Astrocyte (in vitro differentiated cells and primary cell): Measurements from ENCODE around the gene LRIG3. TPM values are rescaled to one million over a fixed set of nuclear protein-coding genes. Genes with fewer than 3 reads are reported as not detected.

Experiments used
- DNase-seq: peaks from one replicate; pipeline ENCODE4 v3.0.0-alpha.2; 2010; ENCODE audit warnings: low read depth
- FAIRE-seq: peaks from 2 replicates; lab custom pipeline; 2011; peaks lifted over from hg19 to GRCh38; lab: Jason Lieb, UNC
- H2AFZ ChIP-seq: 2 replicates; pipeline ENCODE4 v1.6.0; 2012; ENCODE audit warnings: low read depth, low read length, inconsistent platforms
- H3K27ac ChIP-seq: 2 replicates; pipeline ENCODE4 v1.5.1; 2011; ENCODE audit warnings: low read depth, low read length, inconsistent platforms
- H3K27me3 ChIP-seq: 2 replicates; pipeline ENCODE4 v1.6.0; 2011; ENCODE audit warnings: low read length, inconsistent platforms; ENCODE audit not compliant: insufficient read depth
- H3K36me3 ChIP-seq: 2 replicates; pipeline ENCODE4 v1.5.1; 2011; ENCODE audit warnings: low read length, inconsistent platforms; ENCODE audit not compliant: insufficient read depth
- H3K4me1 ChIP-seq: 2 replicates; pipeline ENCODE4 v1.5.1; 2011; ENCODE audit warnings: low read length, inconsistent platforms; ENCODE audit not compliant: insufficient read depth
- H3K4me2 ChIP-seq: 2 replicates; pipeline ENCODE4 v1.6.0; 2012; ENCODE audit warnings: low read length, inconsistent platforms
- H3K4me3 ChIP-seq: 2 replicates; pipeline ENCODE4 v1.5.1; 2011; ENCODE audit warnings: low read depth, mild to moderate bottlenecking, low read length, inconsistent platforms; ENCODE audit not compliant: insufficient read depth
- H3K79me2 ChIP-seq: 2 replicates; pipeline ENCODE4 v1.6.0; 2012; ENCODE audit warnings: mild to moderate bottlenecking, low read length, inconsistent platforms; ENCODE audit not compliant: insufficient read depth
- H3K9ac ChIP-seq: 2 replicates; pipeline ENCODE4 v1.6.0; 2012; ENCODE audit warnings: mild to moderate bottlenecking, low read length, inconsistent platforms
- H3K9me3 ChIP-seq: 2 replicates; pipeline ENCODE4 v1.5.1; 2012; ENCODE audit warnings: low read depth, mild to moderate bottlenecking, low read length, inconsistent platforms; ENCODE audit not compliant: insufficient read depth
- H4K20me1 ChIP-seq: 2 replicates; pipeline ENCODE4 v1.6.0; 2012; ENCODE audit warnings: low read length, inconsistent platforms; ENCODE audit not compliant: insufficient read depth
- H3K27ac Mint-ChIP-seq: one replicate; pipeline ENCODE4 v1.8.0; 2021; ENCODE audit warnings: mild to moderate bottlenecking, mixed read lengths; ENCODE audit not compliant: unreplicated experiment
- H3K27me3 Mint-ChIP-seq: one replicate; pipeline ENCODE4 v1.8.0; 2021; ENCODE audit warnings: low read depth, mixed read lengths; ENCODE audit not compliant: unreplicated experiment
- H3K36me3 Mint-ChIP-seq: one replicate; pipeline ENCODE4 v1.8.0; 2021; ENCODE audit warnings: low read depth, mixed read lengths; ENCODE audit not compliant: unreplicated experiment
- H3K4me1 Mint-ChIP-seq: one replicate; pipeline ENCODE4 v1.8.0; 2021; ENCODE audit warnings: low read depth, mixed read lengths; ENCODE audit not compliant: unreplicated experiment
- H3K4me3 Mint-ChIP-seq: one replicate; pipeline ENCODE4 v1.8.0; 2021; ENCODE audit warnings: mild to moderate bottlenecking, moderate library complexity, mixed read lengths; ENCODE audit not compliant: unreplicated experiment
- H3K9me3 Mint-ChIP-seq: one replicate; pipeline ENCODE4 v1.8.0; 2021; ENCODE audit warnings: mild to moderate bottlenecking, mixed read lengths; ENCODE audit not compliant: unreplicated experiment
- EZH2 ChIP-seq: IDR thresholded peaks from 2 replicates; pipeline ENCODE4 v1.6.1; 2012; ENCODE audit warnings: mild to moderate bottlenecking, low read length, inconsistent platforms; ENCODE audit not compliant: insufficient read depth
- total RNA-seq: library from RNA; stranded (reverse); gene quantifications from 2 replicates; pipeline ENCODE4 v1.2.1, GENCODE V29; 2021
- TF ChIP-seq, protein P1 (sequence below): IDR thresholded peaks from 2 replicates; pipeline ENCODE4 v1.5.1; 2011; ENCODE audit warnings: low read depth, mild to moderate bottlenecking, inconsistent platforms, low read length, moderate library complexity; ENCODE audit not compliant: insufficient read depth

The LRIG3 gene
- total RNA-seq, 1 donor from 2014 or later, result 96.0 TPM

DNA sequence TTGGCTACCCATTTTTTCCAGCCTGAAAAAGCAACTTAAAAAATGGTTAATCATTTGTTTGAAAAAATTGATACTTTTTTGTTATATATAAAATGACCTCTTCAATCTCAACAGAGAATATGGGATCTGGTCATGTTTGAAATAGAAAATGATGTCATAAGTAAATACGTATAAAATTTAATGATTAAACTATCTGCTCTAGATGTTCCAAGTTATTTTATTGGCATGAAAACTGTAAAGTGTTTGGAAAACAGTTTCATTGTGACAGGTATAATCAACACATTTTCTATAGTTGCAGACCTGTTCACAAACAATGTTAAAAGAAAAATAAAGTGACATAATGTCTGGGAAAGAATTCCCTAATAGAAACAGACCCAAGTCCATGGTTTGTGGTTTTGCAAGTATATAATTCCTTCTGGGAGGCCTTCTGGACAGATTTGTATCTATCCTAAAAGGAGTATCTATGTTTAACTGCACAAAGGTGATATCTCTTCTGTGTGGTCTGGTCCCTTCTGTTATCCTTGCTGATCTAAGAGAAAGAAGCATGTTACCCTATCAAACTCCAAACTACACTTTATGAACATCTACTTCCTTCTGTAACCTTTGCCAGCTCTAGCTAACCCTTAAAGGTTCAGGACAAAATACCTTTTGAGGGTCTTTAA, 39.5 kb upstream of the LRIG3 start:
- no peaks in the 10 kb centered on the region for H4K20me1 ChIP-seq
- TF ChIP-seq, protein P1, sequence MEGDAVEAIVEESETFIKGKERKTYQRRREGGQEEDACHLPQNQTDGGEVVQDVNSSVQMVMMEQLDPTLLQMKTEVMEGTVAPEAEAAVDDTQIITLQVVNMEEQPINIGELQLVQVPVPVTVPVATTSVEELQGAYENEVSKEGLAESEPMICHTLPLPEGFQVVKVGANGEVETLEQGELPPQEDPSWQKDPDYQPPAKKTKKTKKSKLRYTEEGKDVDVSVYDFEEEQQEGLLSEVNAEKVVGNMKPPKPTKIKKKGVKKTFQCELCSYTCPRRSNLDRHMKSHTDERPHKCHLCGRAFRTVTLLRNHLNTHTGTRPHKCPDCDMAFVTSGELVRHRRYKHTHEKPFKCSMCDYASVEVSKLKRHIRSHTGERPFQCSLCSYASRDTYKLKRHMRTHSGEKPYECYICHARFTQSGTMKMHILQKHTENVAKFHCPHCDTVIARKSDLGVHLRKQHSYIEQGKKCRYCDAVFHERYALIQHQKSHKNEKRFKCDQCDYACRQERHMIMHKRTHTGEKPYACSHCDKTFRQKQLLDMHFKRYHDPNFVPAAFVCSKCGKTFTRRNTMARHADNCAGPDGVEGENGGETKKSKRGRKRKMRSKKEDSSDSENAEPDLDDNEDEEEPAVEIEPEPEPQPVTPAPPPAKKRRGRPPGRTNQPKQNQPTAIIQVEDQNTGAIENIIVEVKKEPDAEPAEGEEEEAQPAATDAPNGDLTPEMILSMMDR, result no peak
- TF ChIP-seq EZH2, result no peak
- H3K27me3 ChIP-seq, result no peaks in the 10 kb centered on the region
- H3K9ac ChIP-seq, result no peak overlapping the region
- no peaks in the 10 kb centered on the region for H3K9me3 ChIP-seq
- H2AFZ ChIP-seq, result no peak overlapping the region
- DNase-seq (peak; percentile 11), FAIRE-seq (no peak)
- H3K36me3 Mint-ChIP-seq, result no peaks in the 10 kb centered on the region
- peaks cover 25% of the 10 kb centered on the region for H3K4me1 Mint-ChIP-seq
- H3K27ac ChIP-seq, result no peak overlapping the region
- no peak overlapping the region for H3K4me3 Mint-ChIP-seq
- no peaks in the 10 kb centered on the region for H3K4me1 ChIP-seq
- H3K27me3 Mint-ChIP-seq, result no peaks in the 10 kb centered on the region
- no peaks in the 10 kb centered on the region for H3K9me3 Mint-ChIP-seq
- H3K4me3 ChIP-seq, result no peak overlapping the region
- no peak overlapping the region for H3K27ac Mint-ChIP-seq
- H3K79me2 ChIP-seq, result no peaks in the 10 kb centered on the region
- no peak overlapping the region for H3K4me2 ChIP-seq
- H3K36me3 ChIP-seq, result no peaks in the 10 kb centered on the region

DNA sequence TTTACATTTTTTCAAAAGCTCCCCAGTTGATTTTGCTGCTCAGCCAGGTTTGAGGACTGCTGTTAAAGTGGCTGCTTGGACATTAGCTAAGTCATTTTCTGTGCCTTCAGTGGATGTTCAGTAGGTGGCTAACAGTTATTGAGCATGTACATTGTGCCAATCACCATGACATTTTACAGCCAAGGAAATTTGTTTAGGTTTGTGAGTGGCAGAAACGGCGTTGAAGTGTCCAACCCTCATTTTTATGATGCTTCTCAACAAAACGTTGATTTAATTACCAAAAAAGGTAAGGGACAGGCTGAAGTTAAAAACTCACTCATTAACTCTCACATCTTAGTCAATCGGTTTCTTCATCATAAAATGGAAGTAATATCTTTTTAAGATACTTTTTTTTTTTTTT, 37.0 kb upstream of the LRIG3 start:
- TF ChIP-seq, protein P1, result no peak
- no peak for TF ChIP-seq EZH2
- no peak for DNase-seq
- H3K27me3 Mint-ChIP-seq, result no peaks in the 10 kb centered on the region
- no peak overlapping the region for H3K4me2 ChIP-seq
- peaks cover 25% of the 10 kb centered on the region for H3K4me1 Mint-ChIP-seq
- H3K4me3 ChIP-seq, result no peak overlapping the region
- H3K9me3 Mint-ChIP-seq, result no peaks in the 10 kb centered on the region
- FAIRE-seq, result no peak
- H3K9me3 ChIP-seq, result no peaks in the 10 kb centered on the region
- H3K36me3 ChIP-seq, result no peaks in the 10 kb centered on the region
- H3K4me3 Mint-ChIP-seq, result no peak overlapping the region
- no peak overlapping the region for H3K27ac ChIP-seq
- no peak overlapping the region for H2AFZ ChIP-seq
- H3K4me1 ChIP-seq, result no peaks in the 10 kb centered on the region
- H3K36me3 Mint-ChIP-seq, result no peaks in the 10 kb centered on the region
- no peaks in the 10 kb centered on the region for H4K20me1 ChIP-seq
- no peak overlapping the region for H3K9ac ChIP-seq
- no peaks in the 10 kb centered on the region for H3K27me3 ChIP-seq
- no peaks in the 10 kb centered on the region for H3K79me2 ChIP-seq
- H3K27ac Mint-ChIP-seq, result no peak overlapping the region

DNA sequence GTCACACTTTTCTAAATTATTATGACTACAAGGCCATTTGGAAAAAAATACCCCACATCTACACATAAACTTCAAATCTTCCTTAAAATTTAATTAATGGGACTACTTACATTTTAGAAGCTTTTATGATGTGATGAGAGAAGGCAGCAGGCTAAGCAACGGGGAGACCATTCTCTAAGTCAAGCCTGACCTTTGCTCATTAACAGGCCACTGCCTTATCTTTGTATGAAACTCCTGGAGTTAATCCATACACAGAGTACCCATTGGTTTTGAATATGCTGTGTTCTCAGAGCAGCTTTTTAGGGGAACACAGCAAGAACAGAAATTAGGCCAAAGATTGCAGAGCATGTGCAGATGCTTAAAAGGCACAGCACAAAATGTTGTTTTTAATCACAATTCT, 35.5 kb upstream of the LRIG3 start:
- Mint-ChIP-seq H3K27me3 (no peaks in the 10 kb centered on the region), H3K9me3 (peaks cover under 1% of the 10 kb centered on the region), H3K4me3 (no peak overlapping the region), H3K36me3 (no peaks in the 10 kb centered on the region), H3K4me1 (peaks cover 18% of the 10 kb centered on the region), H3K27ac (no peak overlapping the region)
- H3K27ac ChIP-seq, result no peak overlapping the region
- H3K36me3 ChIP-seq, result no peaks in the 10 kb centered on the region
- no peaks in the 10 kb centered on the region for H3K27me3 ChIP-seq
- TF ChIP-seq, protein P1, result no peak
- TF ChIP-seq EZH2, result no peak
- H3K4me1 ChIP-seq, result no peaks in the 10 kb centered on the region
- DNase-seq (no peak), FAIRE-seq (no peak)
- no peak overlapping the region for H3K4me2 ChIP-seq
- H3K9me3 ChIP-seq, result no peaks in the 10 kb centered on the region
- H3K4me3 ChIP-seq, result no peak overlapping the region
- H4K20me1 ChIP-seq, result no peaks in the 10 kb centered on the region
- no peak overlapping the region for H2AFZ ChIP-seq
- no peak overlapping the region for H3K9ac ChIP-seq
- H3K79me2 ChIP-seq, result no peaks in the 10 kb centered on the region
